Testis (tissue), 2 donors: Measurements from ENCODE around the gene PRDX6.

Experiments used
- POLR2A ChIP-seq: fragments of 450-650 bp; IDR thresholded peaks from one replicate; pipeline ENCODE4 v1.6.1; 2017; ENCODE audit warnings: antibody characterized with exemption, mild to moderate bottlenecking, moderate library complexity
- TF ChIP-seq, protein P1 (sequence below), 3 experiments: fragments of 450-650 bp in 2 of 3; fragments of 200-600 bp in 1 of 3; sonication (generic) in 1 of 3; IDR thresholded peaks; one replicate each; pipeline ENCODE4 v1.5.1; 2016 to 2019; ENCODE audit warnings: antibody characterized with exemption in 3 of 3, mild to moderate bottlenecking in 2 of 3, moderate library complexity in 1 of 3

DNA sequence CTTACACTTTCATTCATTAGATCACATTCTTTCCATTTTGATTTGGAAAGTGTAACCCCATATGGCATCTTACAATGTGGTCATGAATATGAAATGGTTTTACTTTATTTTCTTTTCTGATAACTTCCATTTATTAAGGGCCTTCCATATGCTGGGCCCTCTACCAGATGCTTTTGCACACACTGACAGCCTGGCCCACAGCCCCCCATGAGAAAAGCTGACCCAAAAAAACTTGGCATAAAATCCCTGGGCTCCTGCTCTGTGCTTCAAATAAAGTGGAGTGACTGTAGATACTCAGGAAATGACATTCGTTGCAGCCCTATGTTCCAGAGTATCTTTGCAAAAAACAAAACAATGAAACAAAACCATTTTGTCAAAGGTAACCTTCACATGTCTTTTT, 48.8 kb downstream of the PRDX6 start:
- TF ChIP-seq POLR2A: no peak
- TF ChIP-seq, protein P1, sequence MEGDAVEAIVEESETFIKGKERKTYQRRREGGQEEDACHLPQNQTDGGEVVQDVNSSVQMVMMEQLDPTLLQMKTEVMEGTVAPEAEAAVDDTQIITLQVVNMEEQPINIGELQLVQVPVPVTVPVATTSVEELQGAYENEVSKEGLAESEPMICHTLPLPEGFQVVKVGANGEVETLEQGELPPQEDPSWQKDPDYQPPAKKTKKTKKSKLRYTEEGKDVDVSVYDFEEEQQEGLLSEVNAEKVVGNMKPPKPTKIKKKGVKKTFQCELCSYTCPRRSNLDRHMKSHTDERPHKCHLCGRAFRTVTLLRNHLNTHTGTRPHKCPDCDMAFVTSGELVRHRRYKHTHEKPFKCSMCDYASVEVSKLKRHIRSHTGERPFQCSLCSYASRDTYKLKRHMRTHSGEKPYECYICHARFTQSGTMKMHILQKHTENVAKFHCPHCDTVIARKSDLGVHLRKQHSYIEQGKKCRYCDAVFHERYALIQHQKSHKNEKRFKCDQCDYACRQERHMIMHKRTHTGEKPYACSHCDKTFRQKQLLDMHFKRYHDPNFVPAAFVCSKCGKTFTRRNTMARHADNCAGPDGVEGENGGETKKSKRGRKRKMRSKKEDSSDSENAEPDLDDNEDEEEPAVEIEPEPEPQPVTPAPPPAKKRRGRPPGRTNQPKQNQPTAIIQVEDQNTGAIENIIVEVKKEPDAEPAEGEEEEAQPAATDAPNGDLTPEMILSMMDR (IDR thresholded peaks at IDR 0.05): no peak
